Muscle of arm (tissue), 14 donors: ENCODE measurements around the gene GAB1. TPM values are rescaled to one million over a fixed set of nuclear protein-coding genes. Genes with fewer than 3 reads are reported as not detected.

Source experiments
- DNase-seq: peaks from one replicate; pipeline ENCODE4 v3.0.0-alpha.2; 2013
- long read RNA-seq, 11 donors: transcript quantifications; one replicate each; lab custom pipeline, GENCODE V29; 2026
- polyA plus RNA-seq, 12 donors: library from polyadenylated mRNA; unstranded; fragments of 120-200 nt; gene quantifications; one replicate each; pipeline ENCODE4 v1.2.1, GENCODE V29; 2013; ENCODE audit not compliant: insufficient read length in 12 of 12

Gene GAB1
- polyA plus RNA-seq: 10 to 100 TPM in 11 of 12 donors, not detected in 1; 27.0 to 65.0 (median 38.5) TPM
- long read RNA-seq, donor 1, partial matches to known transcripts: 32 of 37 reads
- long read RNA-seq, donor 1, other reads (novel, unspliced or antisense): 0 of 37 reads
- long read RNA-seq, donor 2, full-length matches to known transcripts: 1 of 11 reads
- long read RNA-seq, donor 2, partial matches to known transcripts: 10 of 11 reads
- long read RNA-seq, donor 2, other reads (novel, unspliced or antisense): 0 of 11 reads
- long read RNA-seq, donor 3, partial matches to known transcripts: 0 of 1 reads
- long read RNA-seq, donor 3, other reads (novel, unspliced or antisense): 0 of 1 reads
- long read RNA-seq, donor 4: 0 reads
- long read RNA-seq, donor 5, partial matches to known transcripts: 0 of 2 reads
- long read RNA-seq, donor 5, other reads (novel, unspliced or antisense): 0 of 2 reads
- long read RNA-seq, donor 6, partial matches to known transcripts: 0 of 1 reads
- long read RNA-seq, donor 6, other reads (novel, unspliced or antisense): 0 of 1 reads
- long read RNA-seq, donor 7, partial matches to known transcripts: 0 of 1 reads
- long read RNA-seq, donor 7, other reads (novel, unspliced or antisense): 0 of 1 reads
- long read RNA-seq, donor 8, full-length matches to known transcripts: 2 of 2 reads
- long read RNA-seq, donor 8, partial matches to known transcripts: 0 of 2 reads
- long read RNA-seq, donor 8, other reads (novel, unspliced or antisense): 0 of 2 reads
- long read RNA-seq, donor 9: 0 reads
- long read RNA-seq, donor 10, partial matches to known transcripts: 0 of 4 reads
- long read RNA-seq, donor 10, other reads (novel, unspliced or antisense): 0 of 4 reads
- long read RNA-seq, donor 11, full-length matches to known transcripts: 2 of 2 reads
- long read RNA-seq, donor 11, partial matches to known transcripts: 0 of 2 reads
- long read RNA-seq, donor 11, other reads (novel, unspliced or antisense): 0 of 2 reads

GRCh38 chr4:143336781-143337599 lies at the start of gene GAB1:
GAB1 (plus strand) TSS chr4:143336876; CDS start chr4:143337189, 313 bp downstream.
- DNase-seq: peak; percentile 69

- no peak for DNase-seq
Measured at GRCh38 chr4:143287572-143287923, 49.1 kb upstream of the GAB1 start.

GRCh38 chr4:143288171-143288570 lies 48.5 kb upstream of the GAB1 start:
- DNase-seq: peak; percentile 30

GRCh38 chr4:143289370-143289769 lies 47.3 kb upstream of the GAB1 start:
- DNase-seq: peak; percentile 34

GRCh38 chr4:143291314-143291713 lies 45.4 kb upstream of the GAB1 start:
- DNase-seq: no peak

GRCh38 chr4:143292858-143293257 lies 43.8 kb upstream of the GAB1 start:
- no peak for DNase-seq

- peak; percentile 74 for DNase-seq
Measured at GRCh38 chr4:143294310-143294709, 42.4 kb upstream of the GAB1 start.

- DNase-seq: no peak
Measured at GRCh38 chr4:143294710-143295275, 41.9 kb upstream of the GAB1 start.

GRCh38 chr4:143296397-143297067 lies 40.1 kb upstream of the GAB1 start:
- DNase-seq: no peak

- no peak for DNase-seq
Measured at GRCh38 chr4:143300860-143301259, 35.8 kb upstream of the GAB1 start.

GRCh38 chr4:143302536-143302935 lies 34.1 kb upstream of the GAB1 start:
- no peak for DNase-seq

GRCh38 chr4:143306788-143307187 lies 29.9 kb upstream of the GAB1 start:
- no peak for DNase-seq

- DNase-seq: no peak
Measured at GRCh38 chr4:143307531-143307930, 29.1 kb upstream of the GAB1 start.

- no peak for DNase-seq
Measured at GRCh38 chr4:143308377-143308776, 28.3 kb upstream of the GAB1 start.

GRCh38 chr4:143311924-143312323 lies 24.8 kb upstream of the GAB1 start:
- DNase-seq: no peak

- no peak for DNase-seq
Measured at GRCh38 chr4:143313521-143313920, 23.2 kb upstream of the GAB1 start.

- DNase-seq: no peak
Measured at GRCh38 chr4:143313996-143314395, 22.7 kb upstream of the GAB1 start.

GRCh38 chr4:143320113-143320512 lies 16.6 kb upstream of the GAB1 start:
- DNase-seq: no peak

GRCh38 chr4:143326735-143327134 lies 9.9 kb upstream of the GAB1 start:
- no peak for DNase-seq

GRCh38 chr4:143329985-143330384 lies 6.7 kb upstream of the GAB1 start:
- no peak for DNase-seq
